CD4-positive, alpha-beta T cell (primary cell): Measurements from ENCODE around the gene SULF2. TPM values are rescaled to one million over a fixed set of nuclear protein-coding genes. Genes with fewer than 3 reads are reported as not detected.
A peak's percentile ranks its signal among the peaks of the same experiment; 100 is the strongest.

Experiments
- ATAC-seq: fragments of 200-7000 bp; cut with Tn5 transposase; one replicate; pipeline ENCODE4 v1.10.0; 2022; ENCODE audit warnings: mild to moderate bottlenecking; ENCODE audit not compliant: poor library complexity
- CTCF ChIA-PET: fragments of 350-600 bp; sonication (Branson Sonifier 250); formaldehyde crosslinking; loops from one replicate; lab custom pipeline; 2021; ENCODE audit warnings: antibody characterized with exemption, inconsistent platforms; lab: Charles Lee
- POLR2A ChIA-PET: fragments of 350-600 bp; sonication (Branson Sonifier 250); formaldehyde crosslinking; loops from one replicate; lab custom pipeline; 2021; ENCODE audit warnings: antibody characterized with exemption, inconsistent platforms; lab: Charles Lee
- DNase-seq, 14 experiments: peaks; one replicate each; pipeline ENCODE4 v3.0.0-alpha.2; 2013 to 2020; ENCODE audit warnings: mixed read lengths in 2 of 14
- H3K27ac ChIP-seq, 2 donors: one replicate each; pipeline versions ENCODE4 v1.5.1 to v1.7.0; 2013; ENCODE audit warnings: low read length in 2 of 2, low read depth in 1 of 2, mild to moderate bottlenecking in 1 of 2
- H3K27me3 ChIP-seq, 2 experiments: 1 replicate in 1 of 2; 2 replicates in 1 of 2; pipeline versions ENCODE4 v1.6.1 to v1.7.0; 2013; ENCODE audit warnings: low read length in 2 of 2, control low read depth in 1 of 2, mild to moderate bottlenecking in 1 of 2, moderate library complexity in 1 of 2; ENCODE audit not compliant: insufficient read depth in 2 of 2, control insufficient read depth in 1 of 2
- H3K36me3 ChIP-seq: one replicate; pipeline ENCODE4 v1.6.1; 2013; ENCODE audit warnings: low read length, control low read depth; ENCODE audit not compliant: insufficient read depth
- H3K4me1 ChIP-seq: one replicate; pipeline ENCODE4 v1.6.1; 2013; ENCODE audit warnings: low read length, control low read depth; ENCODE audit not compliant: insufficient read depth
- H3K4me3 ChIP-seq: one replicate; pipeline ENCODE4 v1.5.1; 2013; ENCODE audit warnings: mild to moderate bottlenecking, low read length, moderate library complexity
- H3K9me3 ChIP-seq, 2 experiments: 1 replicate in 1 of 2; 2 replicates in 1 of 2; pipeline versions ENCODE4 v1.6.1 to v1.7.0; 2013; ENCODE audit warnings: low read length in 2 of 2, mild to moderate bottlenecking in 2 of 2, control low read depth in 1 of 2, moderate library complexity in 1 of 2; ENCODE audit not compliant: control insufficient read depth in 1 of 2, insufficient read depth in 1 of 2
- H3K27ac Mint-ChIP-seq: one replicate; pipeline ENCODE4 v1.8.0; 2020; ENCODE audit warnings: mixed read lengths
- H3K27me3 Mint-ChIP-seq: one replicate; pipeline ENCODE4 v1.8.0; 2021; ENCODE audit warnings: mixed read lengths
- H3K36me3 Mint-ChIP-seq: one replicate; pipeline ENCODE4 v1.8.0; 2021; ENCODE audit warnings: low read depth, mixed read lengths
- H3K4me1 Mint-ChIP-seq: one replicate; pipeline ENCODE4 v1.8.0; 2021; ENCODE audit warnings: low read depth, mixed read lengths
- H3K4me3 Mint-ChIP-seq: one replicate; pipeline ENCODE4 v1.8.0; 2020; ENCODE audit warnings: mild to moderate bottlenecking, mixed read lengths
- H3K9me3 Mint-ChIP-seq: one replicate; pipeline ENCODE4 v1.8.0; 2020; ENCODE audit warnings: mixed read lengths
- intact Hi-C, 2 experiments: fragments of 100-400 bp; cut with DNase I in 1 of 2; cut with micrococcal nuclease in 1 of 2; formaldehyde crosslinking; loops; one replicate each; pipeline versions ENCODE4 v1.15.1 to v1.9.0; 2023 to 2025; cut with DNase I, micrococcal nuclease
- total RNA-seq, 174 experiments: library from RNA in 2 of 174; stranded (reverse) in 2 of 174; gene quantifications; one replicate each; pipeline ENCODE4 v1.2.3 and lab custom pipeline; 2021 to 2026
- TF ChIP-seq, protein P1 (sequence below): fragments of 200-600 bp; IDR thresholded peaks from one replicate; pipeline ENCODE4 v1.8.0; 2022; ENCODE audit warnings: antibody characterized with exemption, mild to moderate bottlenecking

SULF2 gene
- total RNA-seq, 2 experiments from 2014 or later: 1.5 to 2.8 TPM

DNA sequence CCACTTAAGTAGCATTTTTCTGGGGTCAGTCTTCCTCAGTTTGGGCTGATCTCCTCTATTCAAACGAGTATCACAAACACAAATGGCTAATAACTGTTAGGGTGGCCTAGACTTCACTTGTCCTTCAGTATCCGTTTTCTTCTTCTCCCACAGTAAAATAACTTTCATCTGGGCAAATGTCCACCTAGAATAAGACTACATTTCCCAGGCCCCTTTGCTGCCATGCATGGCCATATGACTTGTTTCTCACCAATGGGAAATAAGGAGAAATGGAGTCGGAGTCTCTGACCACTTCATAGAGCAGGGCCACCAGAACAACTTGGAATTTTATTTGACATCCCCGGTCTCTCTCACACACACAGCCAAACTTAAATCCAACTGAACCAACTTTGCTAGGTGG, 51.4 kb downstream of the SULF2 start:
- H3K36me3 Mint-ChIP-seq: no peaks in the 10 kb centered on the region
- H3K9me3 Mint-ChIP-seq: no peaks in the 10 kb centered on the region
- H3K4me3 Mint-ChIP-seq: no peak overlapping the region
- peaks cover 7% of the 10 kb centered on the region for H3K4me1 Mint-ChIP-seq
- Histone ChIP-seq H3K9me3 (no peaks in the 10 kb centered on the region), H3K4me3 (no peak overlapping the region), H3K27ac (no peak overlapping the region), H3K36me3 (no peaks in the 10 kb centered on the region), H3K4me1 (peaks cover 11% of the 10 kb centered on the region), H3K27me3 (no peaks in the 10 kb centered on the region)
- H3K27me3 Mint-ChIP-seq: no peaks in the 10 kb centered on the region
- intact Hi-C loops: no loop called here
- CTCF ChIA-PET: no interaction called here
- no peak overlapping the region for H3K27ac Mint-ChIP-seq
- POLR2A ChIA-PET: no interaction called here
- no peak for DNase-seq
- no peak for ATAC-seq
- TF ChIP-seq, protein P1, sequence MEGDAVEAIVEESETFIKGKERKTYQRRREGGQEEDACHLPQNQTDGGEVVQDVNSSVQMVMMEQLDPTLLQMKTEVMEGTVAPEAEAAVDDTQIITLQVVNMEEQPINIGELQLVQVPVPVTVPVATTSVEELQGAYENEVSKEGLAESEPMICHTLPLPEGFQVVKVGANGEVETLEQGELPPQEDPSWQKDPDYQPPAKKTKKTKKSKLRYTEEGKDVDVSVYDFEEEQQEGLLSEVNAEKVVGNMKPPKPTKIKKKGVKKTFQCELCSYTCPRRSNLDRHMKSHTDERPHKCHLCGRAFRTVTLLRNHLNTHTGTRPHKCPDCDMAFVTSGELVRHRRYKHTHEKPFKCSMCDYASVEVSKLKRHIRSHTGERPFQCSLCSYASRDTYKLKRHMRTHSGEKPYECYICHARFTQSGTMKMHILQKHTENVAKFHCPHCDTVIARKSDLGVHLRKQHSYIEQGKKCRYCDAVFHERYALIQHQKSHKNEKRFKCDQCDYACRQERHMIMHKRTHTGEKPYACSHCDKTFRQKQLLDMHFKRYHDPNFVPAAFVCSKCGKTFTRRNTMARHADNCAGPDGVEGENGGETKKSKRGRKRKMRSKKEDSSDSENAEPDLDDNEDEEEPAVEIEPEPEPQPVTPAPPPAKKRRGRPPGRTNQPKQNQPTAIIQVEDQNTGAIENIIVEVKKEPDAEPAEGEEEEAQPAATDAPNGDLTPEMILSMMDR: no peak

DNA sequence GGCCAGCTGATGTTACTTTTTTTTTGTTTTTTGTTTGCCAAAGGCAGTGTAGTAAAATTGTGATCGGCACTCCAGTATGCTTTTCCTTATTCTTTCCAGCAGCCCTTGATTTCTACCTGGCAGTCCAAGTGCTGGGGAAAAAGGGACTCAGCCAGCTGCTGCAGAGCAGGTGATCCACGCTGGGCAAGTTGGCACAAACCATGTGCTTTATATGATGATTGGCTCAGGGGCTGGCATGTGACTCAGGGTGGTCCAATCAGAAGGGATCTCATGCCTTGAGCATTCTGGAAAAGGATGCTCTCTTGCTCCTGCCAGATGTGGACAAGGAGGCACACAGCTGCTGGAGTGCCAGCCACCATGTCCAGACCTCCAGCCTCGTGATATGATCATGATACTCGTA, 54.5 kb downstream of the SULF2 start:
- peaks cover 30% of the 10 kb centered on the region for H3K4me1 Mint-ChIP-seq

DNA sequence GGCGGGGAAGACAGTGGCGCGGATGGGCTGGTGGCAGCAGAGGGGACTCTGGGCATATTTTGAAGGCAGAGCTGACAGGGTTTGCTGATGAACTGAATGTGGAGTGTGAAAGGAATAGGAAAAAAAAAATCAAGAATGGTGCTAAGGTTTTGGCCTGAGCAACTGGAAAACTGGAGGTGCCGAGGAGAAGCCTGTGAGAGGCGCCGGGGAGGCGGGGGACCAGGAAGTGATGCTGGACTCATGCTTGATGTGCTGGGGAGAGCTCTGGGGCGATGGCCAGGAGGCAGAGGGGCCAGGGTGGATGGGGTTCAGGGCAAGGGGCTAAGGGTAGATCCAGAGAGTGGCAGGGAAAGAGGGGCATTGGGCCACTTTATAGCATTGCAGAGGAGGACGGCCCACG, 55.8 kb downstream of the SULF2 start:
- no peak overlapping the region for H3K27ac ChIP-seq
- intact Hi-C loops: loop anchor here in 1 of 2 experiments (5.0 kb wide), 1 partner anchor 52 kb away; no protein-coding TSS in a partner anchor
- Mint-ChIP-seq H3K4me3 (no peak overlapping the region), H3K27me3 (no peaks in the 10 kb centered on the region), H3K9me3 (no peaks in the 10 kb centered on the region), H3K36me3 (no peaks in the 10 kb centered on the region), H3K4me1 (peaks cover 43% of the 10 kb centered on the region), H3K27ac (peak overlapping the region; percentile 92)
- H3K9me3 ChIP-seq: no peaks in the 10 kb centered on the region
- no peak overlapping the region for H3K4me3 ChIP-seq
- H3K4me1 ChIP-seq: peaks cover 45% of the 10 kb centered on the region
- no peak for DNase-seq
- no peak for ATAC-seq
- no peaks in the 10 kb centered on the region for H3K36me3 ChIP-seq
- ChIA-PET POLR2A (no interaction called here), CTCF (no interaction called here)
- H3K27me3 ChIP-seq: no peaks in the 10 kb centered on the region
- TF ChIP-seq, protein P1: no peak

More for the DNA sequence above, 54.5 kb downstream of the SULF2 start:
- Histone ChIP-seq H3K36me3 (no peaks in the 10 kb centered on the region), H3K27ac (no peak overlapping the region), H3K4me3 (no peak overlapping the region), H3K4me1 (peaks cover 39% of the 10 kb centered on the region), H3K9me3 (no peaks in the 10 kb centered on the region), H3K27me3 (no peaks in the 10 kb centered on the region)
- TF ChIP-seq, protein P1: no peak
- no peak for ATAC-seq
- Mint-ChIP-seq H3K36me3 (no peaks in the 10 kb centered on the region), H3K4me3 (no peak overlapping the region), H3K9me3 (no peaks in the 10 kb centered on the region), H3K27me3 (no peaks in the 10 kb centered on the region), H3K27ac (no peak overlapping the region)
- intact Hi-C loops: no loop called here
- POLR2A ChIA-PET: no interaction called here
- no peak for DNase-seq
- CTCF ChIA-PET: no interaction called here
